Neuronal stem cell (in vitro differentiated cells): ENCODE measurements around the gene NAA20.

ENCODE experiments used
- DNase-seq: peaks from one replicate; pipeline ENCODE4 v3.0.0-alpha.2; 2013; ENCODE audit warnings: low spot score
- H2AFZ ChIP-seq: one replicate; pipeline ENCODE4 v1.6.1; 2013; ENCODE audit warnings: mild to moderate bottlenecking, low read length, inconsistent platforms
- H2AK5ac ChIP-seq: 2 replicates; pipeline ENCODE4 v1.6.1; 2013; ENCODE audit warnings: low read depth, mild to moderate bottlenecking, inconsistent platforms, low read length, moderate library complexity, mixed read lengths
- H2BK120ac ChIP-seq: 2 replicates; pipeline ENCODE4 v1.6.1; 2013; ENCODE audit warnings: low read depth, mild to moderate bottlenecking, inconsistent platforms, low read length, moderate library complexity, mixed read lengths
- H2BK12ac ChIP-seq: one replicate; pipeline ENCODE4 v1.6.1; 2013; ENCODE audit warnings: low read length, inconsistent platforms
- H2BK15ac ChIP-seq: 2 replicates; pipeline ENCODE4 v1.6.1; 2013; ENCODE audit warnings: mild to moderate bottlenecking, low read length, inconsistent platforms, mixed read lengths
- H2BK5ac ChIP-seq: one replicate; pipeline ENCODE4 v1.6.1; 2013; ENCODE audit warnings: inconsistent platforms, mild to moderate bottlenecking, low read length, moderate library complexity
- H3K14ac ChIP-seq: one replicate; pipeline ENCODE4 v1.6.1; 2013; ENCODE audit warnings: low read length, inconsistent platforms
- H3K18ac ChIP-seq: 2 replicates; pipeline ENCODE4 v1.6.1; 2013; ENCODE audit warnings: low read length, inconsistent platforms
- H3K23ac ChIP-seq: 2 replicates; pipeline ENCODE4 v1.6.1; 2013; ENCODE audit warnings: low read depth, mild to moderate bottlenecking, mixed read lengths, low read length, inconsistent platforms; ENCODE audit not compliant: poor library complexity
- H3K27ac ChIP-seq: replicated peaks from 3 replicates; pipeline ENCODE4 v1.5.1; 2013; ENCODE audit warnings: low read length, inconsistent platforms
- H3K27me3 ChIP-seq, 3 experiments: 2 replicates each; pipeline ENCODE4 v1.6.1; 2013; ENCODE audit warnings: low read length in 3 of 3, mild to moderate bottlenecking in 2 of 3, inconsistent platforms in 1 of 3, low read depth in 1 of 3, mixed read lengths in 1 of 3, moderate library complexity in 1 of 3; ENCODE audit not compliant: control insufficient read depth in 3 of 3, insufficient read depth in 3 of 3
- H3K36me3 ChIP-seq, 2 donors: replicated peaks in 1 of 2; 2 replicates each; pipeline ENCODE4 v1.6.1; 2013; ENCODE audit warnings: low read length in 2 of 2; ENCODE audit not compliant: control insufficient read depth in 2 of 2, insufficient read depth in 2 of 2
- H3K4ac ChIP-seq: 2 replicates; pipeline ENCODE4 v1.6.1; 2013; ENCODE audit warnings: inconsistent platforms, mild to moderate bottlenecking, low read length, moderate library complexity
- H3K4me1 ChIP-seq, 2 donors: 1 replicate in 1 of 2; 2 replicates in 1 of 2; pipeline ENCODE4 v1.6.1; 2013; ENCODE audit warnings: low read length in 2 of 2, low read depth in 1 of 2; ENCODE audit not compliant: control insufficient read depth in 2 of 2, insufficient read depth in 1 of 2
- H3K4me2 ChIP-seq: one replicate; pipeline ENCODE4 v1.6.1; 2013; ENCODE audit warnings: mild to moderate bottlenecking, low read length, inconsistent platforms; ENCODE audit not compliant: insufficient read depth, poor library complexity, severe bottlenecking
- H3K4me3 ChIP-seq, 2 donors: 2 replicates each; pipeline ENCODE4 v1.5.1; 2013; ENCODE audit warnings: low read length in 2 of 2, mild to moderate bottlenecking in 2 of 2, inconsistent platforms in 1 of 2, moderate library complexity in 1 of 2
- H3K79me1 ChIP-seq: one replicate; pipeline ENCODE4 v1.6.1; 2013; ENCODE audit warnings: low read depth, mild to moderate bottlenecking, inconsistent platforms, low read length, moderate library complexity
- H3K9ac ChIP-seq: one replicate; pipeline ENCODE4 v1.6.1; 2013; ENCODE audit warnings: mild to moderate bottlenecking, low read depth, low read length, inconsistent platforms; ENCODE audit not compliant: poor library complexity
- H3K9me3 ChIP-seq, 2 donors: replicated peaks in 1 of 2; 2 replicates each; pipeline versions ENCODE3 to v1.6.1; 2013; ENCODE audit warnings: low read length in 2 of 2, mild to moderate bottlenecking in 2 of 2, inconsistent platforms in 1 of 2, low read depth in 1 of 2, mixed read lengths in 1 of 2, moderate library complexity in 1 of 2; ENCODE audit not compliant: control insufficient read depth in 2 of 2, insufficient read depth in 1 of 2
- H4K8ac ChIP-seq: one replicate; pipeline ENCODE4 v1.6.1; 2013; ENCODE audit warnings: low read depth, mild to moderate bottlenecking, inconsistent platforms, low read length, moderate library complexity
- H4K91ac ChIP-seq: one replicate; pipeline ENCODE4 v1.6.1; 2013; ENCODE audit warnings: low read length, low read depth, mild to moderate bottlenecking, inconsistent platforms; ENCODE audit not compliant: poor library complexity
- WGBS, 2 donors: extraction: QIAGEN DNeasy Blood & Tissue Kit; methylation state at CpG; one replicate each; pipeline ENCODE4 v1.1.7; 2013; ENCODE audit warnings: missing lambda C conversion rate in 2 of 2, mixed read lengths in 1 of 2; ENCODE audit not compliant: insufficient read length in 2 of 2, insufficient replicate concordance in 1 of 2; ENCODE audit errors: extremely low coverage in 2 of 2; 5-methylcytosine and 5-hydroxymethylcytosine counted together

The NAA20 gene

GRCh38 chr20:19973961-19974629 lies 43.1 kb upstream of the NAA20 start:
- Histone ChIP-seq H3K9me3 (peaks cover 0 to 12% of the 10 kb centered on the region in 2 donors), H2BK12ac (no peak overlapping the region), H3K9ac (no peak overlapping the region), H4K91ac (no peak overlapping the region), H4K8ac (no peak overlapping the region), H3K36me3 (peaks cover 1 to 11% of the 10 kb centered on the region in 2 donors), H2BK5ac (no peak overlapping the region), H3K23ac (no peak overlapping the region), H3K4me3 (no peak overlapping the region), H3K14ac (no peak overlapping the region), H3K27me3 (peaks cover 0 to 11% (median 0%) of the 10 kb centered on the region in 3 experiments), H3K4me1 (peaks cover 6 to 12% of the 10 kb centered on the region in 2 donors), H3K79me1 (no peaks in the 10 kb centered on the region), H3K4ac (no peak overlapping the region), H2BK120ac (no peak overlapping the region), H2AK5ac (no peak overlapping the region), H3K18ac (no peak overlapping the region), H2AFZ (no peak overlapping the region), H2BK15ac (peak overlapping the region; percentile 12), H3K27ac (no peak overlapping the region), H3K4me2 (no peak overlapping the region)
- WGBS, 2 donors, result no CpG with 5 or more reads among the region's 7 CpGs
- no peak for DNase-seq

- Histone ChIP-seq H2AK5ac (peak overlapping the region; percentile 90), H3K4me1 (peaks cover 6 to 12% of the 10 kb centered on the region in 2 donors), H3K27ac (no peak overlapping the region), H4K91ac (no peak overlapping the region), H3K18ac (peak overlapping the region; percentile 59), H4K8ac (no peak overlapping the region), H3K4ac (no peak overlapping the region), H3K27me3 (peaks cover 0 to 11% (median 0%) of the 10 kb centered on the region in 3 experiments), H3K4me2 (no peak overlapping the region), H3K36me3 (peaks cover 1 to 8% of the 10 kb centered on the region in 2 donors), H2BK120ac (no peak overlapping the region), H2AFZ (no peak overlapping the region), H3K14ac (peak overlapping the region; percentile 65), H2BK12ac (no peak overlapping the region), H3K9me3 (peaks cover 0 to 12% of the 10 kb centered on the region in 2 donors), H3K4me3 (no peak overlapping the region), H2BK5ac (peak overlapping the region; percentile 68), H3K23ac (no peak overlapping the region), H3K9ac (no peak overlapping the region), H3K79me1 (no peaks in the 10 kb centered on the region), H2BK15ac (peak overlapping the region; percentile 70)
- WGBS, 2 donors, result no CpG with 5 or more reads among the region's 44 CpGs
- DNase-seq, result no peak
Measured at GRCh38 chr20:19974630-19975435, 42.3 kb upstream of the NAA20 start.

GRCh38 chr20:19975436-19975799 lies 41.7 kb upstream of the NAA20 start:
- Histone ChIP-seq H3K4me2 (no peak overlapping the region), H3K9ac (peak overlapping the region; percentile 14), H3K23ac (no peak overlapping the region), H3K4ac (no peak overlapping the region), H3K18ac (peak overlapping the region; percentile 59), H3K27ac (no peak overlapping the region), H3K27me3 (peaks cover 0 to 11% (median 0%) of the 10 kb centered on the region in 3 experiments), H2BK15ac (peak overlapping the region; percentile 70), H2BK12ac (no peak overlapping the region), H2BK5ac (peak overlapping the region; percentile 68), H2AK5ac (peak overlapping the region; percentile 90), H4K91ac (no peak overlapping the region), H3K79me1 (no peaks in the 10 kb centered on the region), H4K8ac (no peak overlapping the region), H3K4me1 (peaks cover 6 to 12% of the 10 kb centered on the region in 2 donors), H3K9me3 (peaks cover 0 to 12% of the 10 kb centered on the region in 2 donors), H3K14ac (peak overlapping the region; percentile 65), H3K4me3 (no peak overlapping the region), H2BK120ac (no peak overlapping the region), H2AFZ (no peak overlapping the region), H3K36me3 (peaks cover 1 to 8% of the 10 kb centered on the region in 2 donors)
- no peak for DNase-seq
- WGBS, 2 donors, result no CpG with 5 or more reads among the region's 18 CpGs

- Histone ChIP-seq H4K8ac (no peak overlapping the region), H3K18ac (no peak overlapping the region), H2BK15ac (no peak overlapping the region), H3K4me3 (no peak overlapping the region), H3K79me1 (no peaks in the 10 kb centered on the region), H3K14ac (no peak overlapping the region), H3K4me1 (peaks cover 6 to 15% of the 10 kb centered on the region in 2 donors), H2BK12ac (no peak overlapping the region), H3K27me3 (peaks cover 0 to 11% (median 0%) of the 10 kb centered on the region in 3 experiments), H2BK5ac (peak overlapping the region; percentile 68), H3K4me2 (no peak overlapping the region), H3K9me3 (peaks cover 0 to 12% of the 10 kb centered on the region in 2 donors), H3K23ac (no peak overlapping the region), H2AFZ (no peak overlapping the region), H3K4ac (no peak overlapping the region), H4K91ac (no peak overlapping the region), H2BK120ac (no peak overlapping the region), H3K36me3 (peaks cover 1 to 8% of the 10 kb centered on the region in 2 donors), H3K27ac (no peak overlapping the region), H2AK5ac (no peak overlapping the region), H3K9ac (no peak overlapping the region)
- whole genome bisulfite sequencing, 2 donors, result no CpG with 5 or more reads among the region's 9 CpGs
- no peak for DNase-seq
Measured at GRCh38 chr20:19975901-19976300, 41.3 kb upstream of the NAA20 start.
